ENCODE measurements around the gene PLCD1. TPM values are rescaled to one million over a fixed set of nuclear protein-coding genes. Genes with fewer than 3 reads are reported as not detected.

PLCD1 gene
- polyA plus RNA-seq, 1 of the 3 experiments (the other 2 are of a cell fraction) = 20.2 TPM

DNA sequence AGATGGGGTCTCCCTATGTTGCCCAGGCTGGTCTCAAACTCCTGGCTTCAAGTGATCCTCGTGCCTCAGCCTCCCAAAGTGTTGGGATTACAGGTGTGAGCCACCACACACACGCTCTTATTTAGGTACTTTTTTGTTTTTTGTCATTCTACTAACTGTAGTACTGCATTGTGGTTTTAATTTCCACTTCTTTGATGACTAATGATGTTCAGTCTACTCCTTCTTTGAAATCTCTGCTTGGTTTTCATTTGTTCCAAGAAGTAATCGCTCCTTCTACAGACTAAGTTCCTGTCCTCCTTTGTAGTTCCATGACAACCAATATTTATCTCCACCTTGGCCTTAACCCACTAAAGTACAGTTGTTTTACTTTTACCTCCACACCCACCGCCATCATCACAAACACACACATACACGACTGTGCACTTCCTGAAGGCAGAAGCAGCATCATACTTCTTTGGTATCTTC, 9.0 kb upstream of the PLCD1 start:
- WGBS (ENCODE audit: low lambda C conversion rate) = 72% methylated on average over 5 of the region's 5 CpGs
- H3K4me2 ChIP-seq = no peak overlapping the region
- no peak overlapping the region for H3K9ac ChIP-seq
- no peak overlapping the region for H3K4me3 ChIP-seq (ENCODE audit: low read depth in 2 of 2, low read length in 1 of 2)
- H3K27me3 ChIP-seq (ENCODE audit: insufficient read depth) = no peaks in the 10 kb centered on the region
- H3K4me1 ChIP-seq (ENCODE audit: control insufficient read depth in 1 of 2, insufficient read depth in 2 of 2, low read depth in 1 of 2, low read length in 1 of 2) = no peaks in the 10 kb centered on the region
- ChIA-PET POLR2A (no interaction called here), CTCF (no interaction called here)
- TF ChIP-seq JUND (IDR thresholded peaks at IDR 0.05) (no peak), SIN3A (IDR thresholded peaks at IDR 0.05; ENCODE audit: borderline replicate concordance, low read depth, low read length) (no peak), EP300 (IDR thresholded peaks at IDR 0.05; ENCODE audit: borderline replicate concordance in 1 of 2, low read depth in 1 of 2, low read length in 1 of 2) (no peak), CHD2 (IDR thresholded peaks at IDR 0.05; ENCODE audit: low read length, partially characterized antibody) (no peak), POLR2AphosphoS5 (IDR thresholded peaks at IDR 0.05; ENCODE audit: low read depth, low read length) (no peak)
- H4K20me1 ChIP-seq (ENCODE audit: insufficient read depth) = no peaks in the 10 kb centered on the region
- H3K36me3 ChIP-seq (replicated peaks in 1 of 2; ENCODE audit: control insufficient read depth in 1 of 2, insufficient read depth in 2 of 2, low read length in 1 of 2) = no peaks in the 10 kb centered on the region
- no peak overlapping the region for H2AFZ ChIP-seq (ENCODE audit: low read depth)
- no peaks in the 10 kb centered on the region for H3K9me3 ChIP-seq
- no peaks in the 10 kb centered on the region for H3K79me2 ChIP-seq (ENCODE audit: insufficient read depth)
- no peak for DNase-seq
- no peak overlapping the region for H3K27ac ChIP-seq (ENCODE audit: low read depth in 2 of 2, low read length in 1 of 2)
- H3K9me2 ChIP-seq = no peaks in the 10 kb centered on the region
- H3F3A ChIP-seq (replicated peaks; ENCODE audit: insufficient read depth) = no peaks in the 10 kb centered on the region

DNA sequence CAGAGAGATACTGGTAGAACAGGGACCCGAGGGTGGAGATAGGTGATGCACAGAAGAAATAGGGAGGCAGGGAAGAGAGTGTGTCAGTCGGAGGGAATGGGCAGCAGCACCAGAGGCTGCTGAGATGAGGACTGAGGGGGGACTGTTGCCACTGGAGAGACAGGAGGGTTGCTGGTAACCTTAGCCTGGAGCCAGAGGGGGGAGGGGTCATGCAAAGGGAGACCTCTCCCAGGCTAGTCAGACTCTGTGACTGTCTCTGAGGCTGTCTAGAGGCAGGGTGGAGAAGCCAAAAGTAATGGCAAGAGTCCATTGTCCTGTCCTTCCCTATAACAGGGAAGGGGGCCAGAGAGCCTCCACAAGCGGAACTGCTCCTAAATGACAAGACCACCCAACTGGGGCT, 7.5 kb upstream of the PLCD1 start:
- POLR2A ChIA-PET = no interaction called here
- H3K9me2 ChIP-seq = no peaks in the 10 kb centered on the region
- H3K36me3 ChIP-seq (replicated peaks in 1 of 2; ENCODE audit: control insufficient read depth in 1 of 2, insufficient read depth in 2 of 2, low read length in 1 of 2) = no peaks in the 10 kb centered on the region
- CTCF ChIA-PET = no interaction called here
- no peak overlapping the region for H3K4me2 ChIP-seq
- 55% methylated on average over 2 of the region's 3 CpGs for WGBS (ENCODE audit: low lambda C conversion rate)
- TF ChIP-seq, protein P1, sequence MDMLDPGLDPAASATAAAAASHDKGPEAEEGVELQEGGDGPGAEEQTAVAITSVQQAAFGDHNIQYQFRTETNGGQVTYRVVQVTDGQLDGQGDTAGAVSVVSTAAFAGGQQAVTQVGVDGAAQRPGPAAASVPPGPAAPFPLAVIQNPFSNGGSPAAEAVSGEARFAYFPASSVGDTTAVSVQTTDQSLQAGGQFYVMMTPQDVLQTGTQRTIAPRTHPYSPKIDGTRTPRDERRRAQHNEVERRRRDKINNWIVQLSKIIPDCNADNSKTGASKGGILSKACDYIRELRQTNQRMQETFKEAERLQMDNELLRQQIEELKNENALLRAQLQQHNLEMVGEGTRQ (IDR thresholded peaks at IDR 0.05; ENCODE audit: borderline replicate concordance, low read depth, low read length) = no peak
- TF ChIP-seq ELF1 (IDR thresholded peaks at IDR 0.05) = no peak
- TF ChIP-seq RXRA (IDR thresholded peaks at IDR 0.05; ENCODE audit: borderline replicate concordance, low read depth) = no peak
- no peaks in the 10 kb centered on the region for H3K79me2 ChIP-seq (ENCODE audit: insufficient read depth)
- H3K9ac ChIP-seq = no peak overlapping the region
- no peaks in the 10 kb centered on the region for H3K9me3 ChIP-seq
- no peak for DNase-seq
- H2AFZ ChIP-seq (ENCODE audit: low read depth) = no peak overlapping the region
- no peak overlapping the region for H3K4me3 ChIP-seq (ENCODE audit: low read depth in 2 of 2, low read length in 1 of 2)
- no peak overlapping the region for H3K27ac ChIP-seq (ENCODE audit: low read depth in 2 of 2, low read length in 1 of 2)
- no peaks in the 10 kb centered on the region for H3K4me1 ChIP-seq (ENCODE audit: control insufficient read depth in 1 of 2, insufficient read depth in 2 of 2, low read depth in 1 of 2, low read length in 1 of 2)
- H4K20me1 ChIP-seq (ENCODE audit: insufficient read depth) = no peaks in the 10 kb centered on the region
- no peaks in the 10 kb centered on the region for H3K27me3 ChIP-seq (ENCODE audit: insufficient read depth)
- H3F3A ChIP-seq (replicated peaks; ENCODE audit: insufficient read depth) = no peaks in the 10 kb centered on the region

DNA sequence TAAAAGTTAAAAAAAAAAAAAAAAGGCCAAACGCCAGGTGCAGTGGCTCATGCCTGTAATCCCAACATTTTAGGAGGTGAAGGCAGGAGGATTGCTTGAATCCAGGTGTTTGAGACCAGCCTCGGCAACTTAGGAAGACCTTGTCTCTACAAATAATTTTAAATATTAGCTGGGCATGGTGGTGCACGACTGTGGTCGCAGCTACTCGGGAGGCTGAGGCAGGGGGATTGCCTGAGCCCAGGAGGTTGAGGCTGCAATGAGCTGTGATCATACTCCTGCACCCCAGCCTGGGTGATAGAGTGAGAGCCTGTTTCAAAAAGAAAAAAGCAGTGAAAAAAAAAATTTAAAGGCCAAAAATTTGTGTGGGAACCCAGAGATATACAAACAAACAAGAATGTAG, 6.8 kb upstream of the PLCD1 start:
- H3F3A ChIP-seq (replicated peaks; ENCODE audit: insufficient read depth) = no peaks in the 10 kb centered on the region
- DNase-seq = no peak
- no peaks in the 10 kb centered on the region for H3K27me3 ChIP-seq (ENCODE audit: insufficient read depth)
- peaks cover 0 to 4% of the 10 kb centered on the region in 2 experiments; a peak in 1 of 4 replicates for H3K4me1 ChIP-seq (ENCODE audit: control insufficient read depth in 1 of 2, insufficient read depth in 2 of 2, low read depth in 1 of 2, low read length in 1 of 2)
- no peaks in the 10 kb centered on the region for H3K9me2 ChIP-seq
- ChIA-PET CTCF (no interaction called here), POLR2A (no interaction called here)
- no peaks in the 10 kb centered on the region for H3K79me2 ChIP-seq (ENCODE audit: insufficient read depth)
- H3K4me2 ChIP-seq = no peak overlapping the region
- no peak overlapping the region for H3K27ac ChIP-seq (ENCODE audit: low read depth in 2 of 2, low read length in 1 of 2)
- H3K36me3 ChIP-seq (replicated peaks in 1 of 2; ENCODE audit: control insufficient read depth in 1 of 2, insufficient read depth in 2 of 2, low read length in 1 of 2) = no peaks in the 10 kb centered on the region
- no peak overlapping the region for H3K9ac ChIP-seq
- no peak overlapping the region for H2AFZ ChIP-seq (ENCODE audit: low read depth)
- no peaks in the 10 kb centered on the region for H3K9me3 ChIP-seq
- H3K4me3 ChIP-seq (ENCODE audit: low read depth in 2 of 2, low read length in 1 of 2) = no peak overlapping the region
- H4K20me1 ChIP-seq (ENCODE audit: insufficient read depth) = no peaks in the 10 kb centered on the region
- WGBS (ENCODE audit: low lambda C conversion rate) = 84% methylated on average over 5 of the region's 5 CpGs
- TF ChIP-seq RFX5 (IDR thresholded peaks at IDR 0.05; ENCODE audit: low read length) (no peak), MXI1 (IDR thresholded peaks at IDR 0.05; ENCODE audit: low read depth, low read length) (no peak), NRF1 (IDR thresholded peaks at IDR 0.05; ENCODE audit: low read depth, low read length) (no peak), NFIC (IDR thresholded peaks at IDR 0.05; ENCODE audit: borderline replicate concordance) (no peak), POLR2AphosphoS5 (IDR thresholded peaks at IDR 0.05; ENCODE audit: low read depth, low read length) (no peak), EZH2phosphoT487 (IDR thresholded peaks at IDR 0.05; ENCODE audit: borderline replicate concordance, low read depth) (no peak), GABPA (IDR thresholded peaks at IDR 0.05; ENCODE audit: low read depth) (no peak), FOXJ3 (CRISPR knock-in tag; IDR thresholded peaks at IDR 0.05) (no peak), FOSL2 (IDR thresholded peaks at IDR 0.05; ENCODE audit: borderline replicate concordance, low read depth) (no peak), SMC3 (IDR thresholded peaks at IDR 0.05; ENCODE audit: low read depth, low read length) (no peak), TEAD4 (IDR thresholded peaks at IDR 0.05; ENCODE audit: borderline replicate concordance, insufficient read depth) (no peak), FOXM1 (IDR thresholded peaks at IDR 0.05; ENCODE audit: low read depth) (no peak)
- TF ChIP-seq, protein P2, sequence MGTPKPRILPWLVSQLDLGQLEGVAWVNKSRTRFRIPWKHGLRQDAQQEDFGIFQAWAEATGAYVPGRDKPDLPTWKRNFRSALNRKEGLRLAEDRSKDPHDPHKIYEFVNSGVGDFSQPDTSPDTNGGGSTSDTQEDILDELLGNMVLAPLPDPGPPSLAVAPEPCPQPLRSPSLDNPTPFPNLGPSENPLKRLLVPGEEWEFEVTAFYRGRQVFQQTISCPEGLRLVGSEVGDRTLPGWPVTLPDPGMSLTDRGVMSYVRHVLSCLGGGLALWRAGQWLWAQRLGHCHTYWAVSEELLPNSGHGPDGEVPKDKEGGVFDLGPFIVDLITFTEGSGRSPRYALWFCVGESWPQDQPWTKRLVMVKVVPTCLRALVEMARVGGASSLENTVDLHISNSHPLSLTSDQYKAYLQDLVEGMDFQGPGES (IDR thresholded peaks at IDR 0.05; ENCODE audit: low read depth, low read length) = no peak
- TF ChIP-seq, protein P1 (IDR thresholded peaks at IDR 0.05; ENCODE audit: borderline replicate concordance, low read depth, low read length) = no peak
- TF ChIP-seq, protein P3, sequence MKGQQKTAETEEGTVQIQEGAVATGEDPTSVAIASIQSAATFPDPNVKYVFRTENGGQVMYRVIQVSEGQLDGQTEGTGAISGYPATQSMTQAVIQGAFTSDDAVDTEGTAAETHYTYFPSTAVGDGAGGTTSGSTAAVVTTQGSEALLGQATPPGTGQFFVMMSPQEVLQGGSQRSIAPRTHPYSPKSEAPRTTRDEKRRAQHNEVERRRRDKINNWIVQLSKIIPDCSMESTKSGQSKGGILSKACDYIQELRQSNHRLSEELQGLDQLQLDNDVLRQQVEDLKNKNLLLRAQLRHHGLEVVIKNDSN (IDR thresholded peaks at IDR 0.05; ENCODE audit: borderline replicate concordance, low read depth) = no peak
